HEK293 (cell line): ENCODE results near the gene RBP2.

ENCODE experiments used
- KLF1 ChIP-seq: fragments of 450-650 bp; formaldehyde crosslinking; IDR thresholded peaks from 2 replicates; pipeline ENCODE4 v1.5.1; 2016; ENCODE audit warnings: missing biosample characterization, missing genetic modification characterization
- KLF16 ChIP-seq: fragments of 450-650 bp; formaldehyde crosslinking; IDR thresholded peaks from 2 replicates; pipeline ENCODE4 v1.5.1; 2017; ENCODE audit warnings: missing biosample characterization, missing genetic modification characterization
- ZNF501 ChIP-seq: fragments of 450-650 bp; formaldehyde crosslinking; IDR thresholded peaks from 2 replicates; pipeline ENCODE4 v1.5.1; 2016; ENCODE audit warnings: missing biosample characterization, missing genetic modification characterization
- TF ChIP-seq, protein P1 (sequence below): fragments of 450-650 bp; formaldehyde crosslinking; IDR thresholded peaks from 2 replicates; pipeline ENCODE4 v1.5.1; 2016; ENCODE audit warnings: missing biosample characterization, missing genetic modification characterization

DNA sequence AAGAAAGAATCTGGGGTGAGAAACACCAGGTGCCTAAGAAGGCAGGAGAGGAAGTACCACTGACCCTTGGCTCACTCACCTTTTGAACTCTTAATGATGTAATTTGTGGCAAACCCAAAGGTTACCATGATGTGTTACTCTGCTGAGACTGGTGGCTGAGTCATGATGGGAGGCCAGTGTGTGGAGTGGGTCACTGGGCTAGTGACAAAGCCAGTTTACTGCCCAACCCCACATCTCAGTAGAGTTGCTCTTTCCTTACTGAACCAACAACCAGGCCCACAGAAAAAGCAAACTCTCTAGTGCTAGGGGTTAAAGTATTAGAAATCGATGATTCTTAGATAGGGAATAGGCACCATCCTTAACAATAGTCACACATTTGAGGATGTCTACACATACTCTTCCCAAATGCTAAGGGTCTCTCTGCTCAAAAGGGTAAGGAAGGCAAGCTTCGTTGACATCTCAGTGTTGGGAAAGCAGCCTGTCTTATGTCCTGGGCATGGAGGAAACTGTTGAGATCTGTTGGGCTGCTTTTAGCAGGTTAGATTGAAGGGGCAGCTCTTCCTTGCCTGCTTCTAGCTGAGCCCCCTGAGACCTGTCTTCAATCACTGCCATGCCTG lies 3.1 kb downstream of the RBP2 start:
- no peak for TF ChIP-seq ZNF501 (tag by site-specific recombination)
- TF ChIP-seq, protein P1, sequence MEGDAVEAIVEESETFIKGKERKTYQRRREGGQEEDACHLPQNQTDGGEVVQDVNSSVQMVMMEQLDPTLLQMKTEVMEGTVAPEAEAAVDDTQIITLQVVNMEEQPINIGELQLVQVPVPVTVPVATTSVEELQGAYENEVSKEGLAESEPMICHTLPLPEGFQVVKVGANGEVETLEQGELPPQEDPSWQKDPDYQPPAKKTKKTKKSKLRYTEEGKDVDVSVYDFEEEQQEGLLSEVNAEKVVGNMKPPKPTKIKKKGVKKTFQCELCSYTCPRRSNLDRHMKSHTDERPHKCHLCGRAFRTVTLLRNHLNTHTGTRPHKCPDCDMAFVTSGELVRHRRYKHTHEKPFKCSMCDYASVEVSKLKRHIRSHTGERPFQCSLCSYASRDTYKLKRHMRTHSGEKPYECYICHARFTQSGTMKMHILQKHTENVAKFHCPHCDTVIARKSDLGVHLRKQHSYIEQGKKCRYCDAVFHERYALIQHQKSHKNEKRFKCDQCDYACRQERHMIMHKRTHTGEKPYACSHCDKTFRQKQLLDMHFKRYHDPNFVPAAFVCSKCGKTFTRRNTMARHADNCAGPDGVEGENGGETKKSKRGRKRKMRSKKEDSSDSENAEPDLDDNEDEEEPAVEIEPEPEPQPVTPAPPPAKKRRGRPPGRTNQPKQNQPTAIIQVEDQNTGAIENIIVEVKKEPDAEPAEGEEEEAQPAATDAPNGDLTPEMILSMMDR (tag by site-specific recombination) = no peak
- no peak for TF ChIP-seq KLF16 (tag by site-specific recombination)
- no peak for TF ChIP-seq KLF1 (tag by site-specific recombination)
